ENCODE data around the gene SLC1A7.
A peak's percentile ranks its signal among the peaks of the same experiment; 100 is the strongest.

Gene SLC1A7

DNA sequence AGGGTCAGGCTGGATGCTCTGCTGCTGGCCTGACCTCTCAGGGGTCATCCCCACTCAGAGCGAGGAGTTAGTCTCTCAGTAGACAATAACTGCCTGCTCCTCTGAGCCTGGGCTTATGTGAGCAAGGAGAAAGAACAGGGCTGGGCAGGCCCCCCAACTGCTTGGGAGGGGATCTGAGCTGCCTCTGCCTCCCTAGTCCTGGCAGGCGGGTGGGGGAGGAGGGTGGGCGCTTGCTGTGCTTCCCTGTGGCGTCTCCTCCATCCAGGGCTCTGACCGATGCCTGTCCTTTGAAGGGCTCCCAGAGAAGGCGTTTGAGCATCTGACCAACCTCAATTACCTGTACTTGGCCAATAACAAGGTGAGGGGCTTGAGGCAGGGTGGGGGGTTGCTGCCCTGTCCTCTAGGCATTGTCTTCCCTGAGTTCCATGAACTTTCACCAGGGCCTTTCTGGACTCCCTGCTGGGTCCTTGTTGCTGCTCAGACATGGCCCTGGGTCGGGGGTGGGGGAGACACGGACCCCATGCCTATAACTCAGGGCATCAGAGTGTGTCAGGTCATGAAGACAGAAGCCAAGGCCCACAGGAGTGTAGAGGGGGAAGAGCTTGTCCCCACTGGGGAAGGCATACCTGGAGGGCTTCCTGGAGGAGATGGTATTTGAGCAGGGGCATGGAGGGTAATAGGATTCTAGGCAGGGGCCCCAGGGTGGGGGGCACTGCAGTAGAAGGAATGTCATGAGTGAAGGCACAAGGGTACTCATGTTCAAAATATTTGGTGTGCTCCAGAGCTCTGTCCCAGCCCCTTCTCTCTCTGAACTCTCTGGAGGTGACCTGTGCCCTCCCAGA, 67.9 kb downstream of the SLC1A7 start:
- no peak for DNase-seq

DNA sequence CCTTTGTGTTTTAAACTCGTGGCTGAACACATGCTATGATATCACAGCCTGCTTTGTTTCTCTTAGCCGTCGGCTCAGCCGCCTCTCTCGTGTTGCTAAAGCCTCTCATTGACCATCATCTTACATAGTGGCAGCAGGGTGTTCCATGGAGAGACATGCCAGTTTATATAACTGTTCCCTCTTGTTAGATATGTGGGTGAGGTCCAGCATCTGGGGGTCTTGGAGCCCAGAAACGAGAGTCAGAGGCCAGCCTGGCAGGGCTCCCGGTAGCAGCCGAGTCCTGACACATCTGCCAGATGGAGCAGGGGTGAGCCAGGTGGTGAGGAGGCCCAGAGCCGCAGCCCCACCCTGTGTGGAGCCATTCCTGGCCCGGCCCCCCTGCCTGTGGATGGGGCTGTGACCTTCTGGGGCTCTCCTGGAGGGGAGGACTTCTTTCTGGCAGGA, 68.5 kb downstream of the SLC1A7 start:
- DNase-seq: no peak

DNA sequence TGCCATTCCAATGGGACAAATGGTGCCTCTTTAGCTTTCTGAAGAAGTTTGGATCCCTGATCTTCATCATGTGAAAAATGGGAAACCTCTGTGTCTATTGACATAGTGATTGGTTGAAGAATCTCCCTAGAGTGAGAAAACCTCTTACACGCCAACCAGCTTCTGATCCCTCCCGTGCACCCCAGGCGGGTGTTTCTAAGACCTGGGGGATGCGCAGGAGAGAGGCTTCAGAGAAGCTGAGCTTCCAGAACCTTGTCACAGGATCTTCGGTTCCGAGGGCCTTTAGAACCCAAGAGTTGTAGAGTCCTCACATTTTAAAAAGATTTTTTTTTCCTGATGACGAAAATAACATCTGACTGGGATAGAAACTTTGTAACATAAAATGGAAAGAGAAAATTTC, 69.2 kb downstream of the SLC1A7 start:
- no peak for DNase-seq

DNA sequence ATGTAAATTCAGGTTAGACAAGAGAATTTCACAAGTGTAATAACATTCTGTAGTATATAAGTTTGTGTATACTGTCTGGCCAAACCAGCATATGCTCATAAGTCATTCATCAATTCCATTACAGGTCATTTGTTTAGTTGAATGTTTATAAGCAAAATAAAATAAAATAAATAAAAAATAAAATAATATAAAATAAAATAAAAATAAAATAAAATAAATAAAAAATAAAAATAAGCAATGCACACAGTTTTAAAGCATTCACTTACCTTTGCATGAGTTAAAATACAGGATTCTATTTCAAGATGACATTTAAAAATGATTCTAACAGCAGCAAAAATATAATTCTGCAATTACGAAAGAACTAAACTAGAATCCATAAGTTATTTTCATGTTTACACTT, 70.5 kb downstream of the SLC1A7 start:
- DNase-seq: no peak

DNA sequence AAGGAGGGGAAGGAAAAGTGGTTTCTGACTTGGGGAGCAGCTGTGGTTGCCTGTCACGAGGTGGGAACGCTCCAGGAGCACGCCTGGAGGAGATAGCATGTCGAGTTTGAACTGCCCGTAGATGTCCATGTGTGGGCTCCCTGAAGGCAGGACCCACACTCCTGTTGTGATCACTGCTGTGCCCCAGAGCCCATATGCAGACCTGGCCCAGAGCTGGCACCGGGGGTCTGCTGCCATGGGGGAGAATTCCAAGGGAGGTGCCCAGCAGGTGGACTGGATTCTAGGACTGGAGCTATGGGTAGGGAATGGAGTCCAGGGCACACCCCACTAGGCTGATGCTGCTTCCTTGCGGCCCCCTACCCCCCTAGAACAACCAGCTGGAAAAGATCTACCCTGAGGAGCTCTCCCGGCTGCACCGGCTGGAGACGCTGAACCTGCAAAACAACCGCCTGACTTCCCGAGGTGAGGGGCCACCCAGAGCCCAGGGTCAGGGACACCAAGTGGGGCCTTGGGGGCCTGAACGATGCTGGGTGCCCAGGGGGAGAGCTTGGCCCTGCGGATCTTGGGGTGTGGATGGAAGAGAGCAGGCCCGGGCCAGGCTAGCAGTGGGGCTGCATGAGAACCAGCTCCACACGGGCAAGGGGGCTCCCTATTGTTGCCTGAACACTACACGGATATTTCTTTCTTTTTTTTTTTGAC, 71.1 kb downstream of the SLC1A7 start:
- DNase-seq: no peak

DNA sequence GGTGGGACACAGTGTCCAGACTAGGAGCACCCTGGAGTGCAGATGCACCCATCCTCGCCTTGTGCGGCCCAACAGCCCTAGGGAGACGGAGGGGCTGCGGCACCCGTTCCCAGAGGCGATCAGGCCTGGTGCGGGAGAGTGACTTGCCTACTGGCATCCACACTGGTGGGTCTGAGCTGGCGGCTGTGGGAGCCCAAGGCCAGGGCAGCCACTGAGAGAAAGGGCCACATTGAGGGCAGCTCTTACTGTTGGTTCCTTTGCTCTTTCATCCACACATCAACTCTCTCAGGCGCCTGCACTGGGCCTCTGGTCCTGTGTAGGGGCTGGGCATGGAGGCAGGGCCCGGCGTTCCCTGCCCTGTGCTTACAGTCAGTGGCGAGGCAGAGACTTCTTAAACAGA, 71.8 kb downstream of the SLC1A7 start:
- DNase-seq: no peak

DNA sequence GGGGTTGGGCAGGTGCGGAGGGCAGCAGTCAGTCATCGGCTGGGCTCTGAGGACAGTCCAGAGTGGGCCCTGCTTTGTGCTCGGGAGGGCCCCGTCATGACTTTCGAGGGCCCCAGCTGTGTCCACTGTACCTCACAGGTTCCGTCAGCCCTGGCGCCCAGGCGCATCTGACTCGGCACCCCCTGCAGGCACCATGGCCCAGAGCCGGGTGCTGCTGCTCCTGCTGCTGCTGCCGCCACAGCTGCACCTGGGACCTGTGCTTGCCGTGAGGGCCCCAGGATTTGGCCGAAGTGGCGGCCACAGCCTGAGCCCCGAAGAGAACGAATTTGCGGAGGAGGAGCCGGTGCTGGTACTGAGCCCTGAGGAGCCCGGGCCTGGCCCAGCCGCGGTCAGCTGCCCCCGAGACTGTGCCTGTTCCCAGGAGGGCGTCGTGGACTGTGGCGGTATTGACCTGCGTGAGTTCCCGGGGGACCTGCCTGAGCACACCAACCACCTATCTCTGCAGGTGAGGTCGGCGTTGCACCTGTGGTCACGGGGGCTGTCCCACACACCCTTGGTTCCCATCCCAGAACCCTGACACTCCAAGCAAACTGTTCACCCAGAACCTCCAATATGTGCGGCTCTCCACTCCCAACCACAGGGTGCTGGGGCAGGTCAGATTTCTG, 72.6 kb downstream of the SLC1A7 start:
- no peak for DNase-seq

DNA sequence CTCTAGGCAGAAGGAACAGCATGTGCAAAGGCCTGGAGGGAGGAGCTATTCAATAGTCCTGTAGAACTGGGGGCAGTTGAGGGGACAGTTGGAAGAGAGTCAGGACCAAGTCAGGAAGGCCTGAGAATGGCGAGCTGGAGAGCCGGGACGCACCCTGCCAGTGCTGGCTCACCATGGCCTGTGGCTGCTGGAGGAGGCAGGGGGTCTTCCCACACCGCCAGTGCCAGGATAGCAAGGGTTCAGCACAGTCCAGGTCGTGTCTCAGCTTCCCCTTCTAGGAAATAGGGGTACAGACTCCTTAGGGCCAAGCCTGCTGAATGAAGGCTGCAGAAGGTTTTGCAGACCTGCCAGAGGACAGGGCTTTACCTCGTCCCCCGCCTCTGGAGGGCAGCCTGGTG, 73.2 kb downstream of the SLC1A7 start:
- no peak for DNase-seq

DNA sequence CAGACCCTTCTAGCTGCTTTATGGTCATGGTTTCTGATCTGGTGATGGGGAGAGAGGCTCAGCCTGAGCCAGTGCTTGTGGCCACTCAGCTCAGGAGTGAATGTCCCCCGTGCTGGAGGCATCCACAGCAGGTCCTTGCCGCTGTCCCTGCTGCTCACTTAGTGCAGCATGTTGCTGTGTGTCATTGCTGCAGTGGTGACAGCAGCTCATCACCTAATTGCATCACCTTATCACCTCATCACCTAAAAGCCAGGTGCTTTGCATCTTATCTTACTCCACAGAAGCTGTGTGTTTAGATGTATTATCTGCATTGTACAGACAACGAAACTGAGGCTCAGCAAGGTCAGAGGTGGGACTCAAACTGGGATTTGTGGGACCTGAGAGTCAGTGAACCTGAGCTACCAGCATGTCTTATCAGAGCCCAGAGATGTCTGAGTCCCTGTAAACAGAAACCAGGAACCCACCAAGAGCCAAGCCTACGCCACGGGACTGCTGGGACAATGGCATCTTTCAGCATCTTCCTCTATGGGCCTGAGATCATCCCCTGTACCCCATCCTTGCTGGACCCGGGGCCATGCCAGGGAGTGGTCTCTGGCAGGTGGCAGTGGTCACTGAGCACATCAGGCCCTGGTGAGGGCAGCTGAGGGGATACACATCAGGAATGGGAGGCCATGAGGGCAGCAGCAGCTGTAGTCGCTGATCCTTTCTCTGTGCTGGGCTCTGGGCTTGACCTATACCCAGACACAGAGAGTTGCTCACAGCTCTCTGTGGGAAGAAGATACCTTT, 73.9 kb downstream of the SLC1A7 start:
- no peak for DNase-seq

DNA sequence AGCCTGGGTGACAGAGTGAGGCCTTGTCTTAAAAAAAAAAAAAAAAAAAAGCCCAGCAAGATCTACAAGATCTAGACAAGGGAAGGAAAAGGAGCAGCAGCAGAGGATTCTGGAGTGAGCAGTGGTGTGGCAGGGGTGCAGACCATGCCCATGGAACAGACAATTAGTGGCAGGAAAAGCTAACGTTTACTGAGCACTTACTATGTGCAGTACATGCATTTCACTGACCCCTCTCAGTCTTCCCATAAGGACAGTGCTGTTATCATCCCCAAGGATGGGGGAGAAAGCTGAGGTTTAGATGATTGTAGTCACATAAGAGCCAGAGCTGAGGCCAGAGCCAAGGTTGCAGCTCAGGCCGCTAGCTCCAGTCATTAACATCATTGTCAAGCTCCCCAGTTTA, 74.6 kb downstream of the SLC1A7 start:
- no peak for DNase-seq

DNA sequence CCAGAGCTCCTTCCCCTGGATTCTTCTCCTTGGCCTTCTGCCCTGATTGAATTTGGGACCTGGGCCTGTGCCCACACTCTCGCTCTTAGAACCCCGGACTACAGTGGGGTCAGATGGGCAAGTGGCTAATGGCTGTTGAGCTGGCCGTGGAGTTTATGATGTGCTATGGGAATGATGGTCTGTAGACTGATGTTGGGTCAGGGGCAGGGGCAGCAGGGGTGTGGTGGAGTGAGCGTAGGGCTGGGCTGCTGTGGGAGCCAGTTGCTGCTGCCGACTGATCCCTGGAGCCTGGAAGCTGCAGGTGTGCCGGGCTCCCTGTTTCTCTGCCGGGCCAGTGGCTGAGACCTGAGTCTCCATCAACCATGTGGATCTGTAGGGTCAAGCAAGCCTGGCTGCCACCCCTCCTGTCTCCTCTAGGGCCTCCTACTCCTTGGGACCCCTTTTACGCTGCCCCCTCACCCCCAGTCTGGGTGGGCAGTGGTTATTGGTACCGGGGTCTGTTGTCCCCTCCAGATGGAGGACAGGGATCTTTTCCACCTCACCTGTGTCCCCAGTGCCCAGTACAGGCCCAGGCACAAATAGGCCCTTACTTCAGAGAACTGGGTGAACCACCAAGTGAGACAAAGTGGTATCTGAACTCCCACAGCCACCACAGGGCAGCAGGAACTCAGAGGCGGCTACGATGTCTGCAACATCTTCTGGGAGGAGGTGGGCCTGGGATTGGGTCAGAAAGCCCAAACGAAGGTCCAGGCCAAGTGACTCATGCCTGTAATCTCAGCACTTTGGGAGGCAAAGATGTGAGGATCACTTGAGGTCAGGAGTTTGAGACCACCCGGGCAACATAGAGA, 75.3 kb downstream of the SLC1A7 start:
- no peak for DNase-seq

DNA sequence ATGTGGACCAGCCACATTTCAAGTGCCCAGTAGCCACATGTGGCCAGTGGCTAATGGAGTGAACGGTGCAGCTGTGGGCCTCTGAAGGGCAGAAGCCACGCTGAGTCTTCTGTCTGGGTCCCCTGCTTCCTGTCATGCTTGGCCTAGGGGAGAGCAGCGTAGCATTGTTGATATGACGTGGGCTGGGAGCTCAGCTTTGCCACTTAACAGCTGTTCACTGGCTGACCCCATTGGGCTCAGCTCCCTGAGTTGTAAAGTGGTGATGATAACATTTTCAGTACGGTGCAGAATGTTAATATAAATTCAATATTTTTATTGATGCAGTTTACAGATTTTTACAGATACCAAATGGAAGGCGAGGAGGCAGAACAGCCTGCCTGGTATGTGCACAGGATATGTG, 76.0 kb downstream of the SLC1A7 start:
- DNase-seq: no peak

DNA sequence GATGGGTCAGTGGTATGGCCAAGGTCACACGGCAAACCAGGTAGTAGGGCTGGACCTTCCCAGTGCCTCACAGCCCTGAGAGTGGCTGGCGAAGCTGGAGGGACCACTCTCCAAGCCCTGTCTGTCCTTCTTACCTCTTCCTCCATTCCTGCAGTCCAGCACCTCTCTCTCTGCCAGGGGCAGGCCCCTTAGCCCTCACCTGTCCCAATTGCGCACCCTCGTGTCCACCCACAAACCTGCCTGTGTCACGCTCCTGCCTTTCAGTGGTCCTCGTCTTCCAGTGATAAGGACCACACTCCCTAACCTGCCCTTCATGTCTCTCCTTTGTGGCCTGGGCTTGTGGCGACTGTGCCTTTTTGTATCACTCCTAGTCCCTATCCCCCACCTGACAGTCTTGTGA, 77.0 kb downstream of the SLC1A7 start:
- no peak for DNase-seq

DNA sequence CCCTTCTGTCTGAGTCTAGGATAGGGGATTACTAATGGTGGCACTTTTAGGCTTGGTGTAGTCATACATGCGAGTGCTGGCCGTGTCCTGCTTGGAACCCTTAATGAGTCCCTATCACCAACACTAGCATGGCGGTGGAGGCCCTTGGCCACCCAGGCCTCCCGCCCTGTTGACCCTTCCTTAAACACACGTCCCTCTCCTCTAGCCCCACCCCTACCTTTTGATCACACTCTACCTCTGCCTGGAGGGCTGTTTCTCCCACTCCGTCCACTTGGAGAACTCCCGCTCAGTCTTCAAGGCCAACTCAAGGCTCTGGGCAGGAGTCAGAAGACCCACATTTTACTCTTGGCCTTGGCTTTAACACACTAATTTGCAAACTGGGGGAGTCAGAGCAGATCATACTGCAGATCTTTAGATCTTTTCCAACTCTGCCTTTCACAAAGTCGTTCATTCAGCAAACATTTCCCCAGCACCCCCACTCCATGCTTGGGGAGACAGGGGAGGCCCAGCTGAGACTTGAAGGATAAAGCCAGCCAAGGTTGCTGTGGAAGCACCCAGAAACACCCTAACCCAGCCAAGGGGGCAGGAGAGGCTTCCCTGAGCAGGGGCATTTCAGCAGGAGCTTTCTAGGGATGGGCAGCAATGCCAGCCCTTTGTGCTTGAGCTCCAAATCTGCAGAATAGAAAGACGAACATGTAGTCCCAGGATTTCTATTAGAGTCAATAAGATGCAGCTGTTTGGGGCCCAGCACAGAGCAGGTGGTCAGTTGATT, 78.5 kb downstream of the SLC1A7 start:
- DNase-seq: no peak

DNA sequence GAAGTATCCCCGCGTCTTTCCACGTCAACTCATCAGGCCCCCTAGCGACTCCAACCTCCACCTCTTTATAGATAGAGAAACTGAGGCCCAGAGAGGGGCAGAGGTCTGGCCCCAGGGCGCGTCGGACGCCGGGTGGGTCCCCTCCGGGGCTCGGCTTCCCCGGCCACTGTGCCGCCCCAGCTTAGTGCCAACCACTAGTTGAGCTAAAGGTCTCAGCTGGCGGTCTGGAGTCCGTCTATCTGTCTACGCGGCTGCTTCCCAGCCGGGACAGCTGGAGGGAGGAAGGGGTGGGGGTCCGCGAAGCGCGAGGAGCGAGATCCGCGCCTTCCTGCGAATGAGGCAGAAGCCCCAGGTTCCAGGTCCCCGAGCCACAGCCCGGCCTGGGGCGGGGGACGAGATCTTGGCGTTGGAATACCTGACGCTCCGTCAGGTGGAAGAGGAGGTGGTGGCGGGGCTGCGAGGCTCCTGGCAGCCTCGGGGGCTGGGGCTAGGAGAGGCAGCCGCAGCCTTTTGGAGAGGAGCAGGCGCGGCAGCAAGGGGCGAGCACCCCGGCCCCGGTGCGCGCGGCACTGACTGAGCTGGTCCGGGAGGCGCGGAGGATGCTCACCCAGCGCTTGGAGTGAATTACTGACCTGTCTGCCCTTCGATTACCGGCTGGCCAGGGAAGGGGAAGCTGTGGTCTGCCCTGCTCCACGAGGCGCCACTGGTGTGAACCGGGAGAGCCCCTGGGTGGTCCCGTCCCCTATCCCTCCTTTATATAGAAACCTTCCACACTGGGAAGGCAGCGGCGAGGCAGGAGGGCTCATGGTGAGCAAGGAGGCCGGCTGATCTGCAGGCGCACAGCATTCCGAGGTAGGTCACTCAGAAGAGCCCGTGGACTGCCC, 79.5 kb downstream of the SLC1A7 start:
- no peak for DNase-seq

DNA sequence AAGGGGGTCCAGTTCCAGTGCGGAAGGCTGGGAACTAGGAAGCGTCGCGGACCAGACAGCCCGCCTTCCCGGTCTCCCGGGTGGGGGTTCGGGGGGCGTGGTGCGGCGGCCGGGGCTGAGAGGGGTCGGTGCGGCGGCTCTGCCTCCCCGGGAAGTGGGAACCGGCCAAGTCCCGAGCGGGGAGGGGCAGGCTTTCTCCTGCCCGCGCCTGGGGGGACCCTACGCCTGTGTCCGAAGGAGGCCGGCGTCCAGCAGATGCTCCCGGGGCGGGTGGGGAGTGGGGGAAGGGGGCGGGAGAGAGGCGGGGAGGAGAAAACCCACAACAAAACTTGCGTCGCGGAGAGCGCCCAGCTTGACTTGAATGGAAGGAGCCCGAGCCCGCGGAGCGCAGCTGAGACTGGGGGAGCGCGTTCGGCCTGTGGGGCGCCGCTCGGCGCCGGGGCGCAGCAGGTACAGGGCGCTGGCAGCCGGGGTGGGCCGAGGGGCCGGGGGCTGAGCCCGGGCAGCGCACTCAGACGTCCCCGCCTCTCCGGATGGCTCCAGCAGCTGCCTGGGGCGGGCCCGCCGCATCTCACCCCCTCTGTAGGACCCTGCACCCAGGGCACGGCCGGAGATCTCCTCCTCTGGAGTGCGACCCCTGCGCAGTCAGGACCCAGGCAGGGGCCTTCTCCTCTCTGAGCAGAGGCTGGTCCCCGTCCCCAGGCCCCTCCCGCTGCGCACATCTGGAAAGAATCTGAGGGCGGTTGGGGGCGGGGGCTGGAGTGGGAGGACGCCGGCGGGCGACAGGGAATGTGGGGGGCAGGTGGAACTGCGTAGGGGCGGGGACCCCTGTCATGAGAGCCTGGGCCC, 80.4 kb downstream of the SLC1A7 start, which contains the start of gene PODN:
Gene PODN, plus strand, starts transcription at position 355 of the 849 bp plus-strand sequence. CDS start 7,643 bp downstream, outside the sequence.
- DNase-seq: peak in 1 of 2 experiments; percentile 38

DNA sequence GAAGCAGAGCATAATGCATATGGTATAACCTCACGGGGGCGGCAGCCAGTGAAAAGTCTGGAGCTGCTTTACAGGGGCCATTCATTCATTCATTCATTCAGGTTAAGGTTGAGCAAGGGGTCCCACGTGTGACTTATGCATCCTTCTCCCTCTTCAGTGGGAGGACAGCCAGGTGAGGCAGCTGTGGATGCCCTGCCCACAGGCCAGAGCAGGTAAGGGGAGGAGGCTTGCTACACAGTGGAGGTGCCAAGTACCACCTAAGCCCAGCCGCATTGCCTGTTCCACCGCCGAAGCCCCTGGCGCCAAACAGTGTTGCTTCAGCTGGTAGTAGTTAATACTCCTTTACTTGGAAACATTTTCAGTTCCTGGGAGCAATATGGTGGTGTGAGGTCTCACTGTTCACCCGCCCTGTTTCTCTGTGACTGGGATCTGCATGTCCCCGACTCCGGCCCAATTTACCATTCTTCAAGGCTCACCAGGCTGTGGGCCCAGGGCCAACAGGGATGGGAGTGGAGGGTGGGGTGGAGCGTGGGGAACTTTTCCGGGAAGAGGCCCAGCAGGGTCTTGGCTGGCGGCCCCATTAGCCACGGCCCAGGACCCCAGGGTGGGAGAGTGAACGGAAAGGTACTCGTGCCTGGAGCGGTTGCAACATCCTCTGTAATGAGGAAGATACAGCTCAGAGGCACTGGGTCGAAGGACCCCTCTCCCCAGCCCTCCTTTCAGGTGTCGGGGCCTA, 81.1 kb downstream of the SLC1A7 start:
- no peak for DNase-seq

DNA sequence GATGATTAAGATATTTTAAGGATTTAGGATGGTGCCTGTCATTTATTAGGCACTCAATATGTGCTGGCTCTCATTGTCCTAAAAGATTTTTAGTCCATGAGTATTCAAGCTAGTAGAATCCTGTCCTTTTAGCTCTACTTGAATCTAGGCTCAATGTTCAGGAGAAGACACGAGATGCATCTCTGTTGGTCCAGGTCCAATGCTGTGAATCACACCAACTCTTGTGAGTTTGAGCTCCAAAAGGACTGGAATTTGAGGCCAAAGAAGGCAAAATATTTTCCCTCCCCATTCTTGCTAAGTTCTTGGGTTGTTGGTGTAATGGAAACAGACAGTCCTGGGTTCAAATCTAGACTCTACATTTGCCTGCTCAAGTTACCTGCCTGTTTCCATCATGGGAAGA, 81.9 kb downstream of the SLC1A7 start:
- DNase-seq: no peak
